SK-N-SH (cell line): Measurements from ENCODE around the gene B4GALNT4. TPM values are rescaled to one million over a fixed set of nuclear protein-coding genes. Genes with fewer than 3 reads are reported as not detected.

Experiments
- CTCF ChIA-PET: fragments of 300-600, 350-600 bp; formaldehyde crosslinking; extraction: SDS; loops from one replicate; lab custom pipeline; 2021; lab: Yijun Ruan, JAX
- POLR2A ChIA-PET: fragments of 350-600 bp; sonication (Branson Sonifier 250); formaldehyde crosslinking; extraction: SDS; loops from one replicate; lab custom pipeline; 2020; ENCODE audit warnings: antibody characterized with exemption, inconsistent platforms; lab: Yijun Ruan, JAX
- DNase-seq: peaks from one replicate; pipeline ENCODE4 v3.0.0; 2012
- H2AFZ ChIP-seq: fragments of 200-600 bp; sonication (generic); 2 replicates; pipeline ENCODE4 v1.8.1; 2016; ENCODE audit warnings: antibody characterized with exemption, mild to moderate bottlenecking, low read depth
- H3F3A ChIP-seq: fragments of 200-600 bp; sonication (generic); replicated peaks from 2 replicates; pipeline ENCODE3; 2016; ENCODE audit warnings: antibody characterized with exemption, mild to moderate bottlenecking; ENCODE audit not compliant: insufficient read depth
- H3K27ac ChIP-seq, 2 experiments: fragments of 200-500 bp in 1 of 2; fragments of 200-600 bp in 1 of 2; sonication (Bioruptor generic) in 1 of 2; sonication (generic), shearing (Covaris generic) in 1 of 2; 2 replicates each; pipeline versions ENCODE4 v1.5.1 to v1.6.1; 2014 to 2016; ENCODE audit warnings: low read depth in 2 of 2, inconsistent platforms in 1 of 2, low read length in 1 of 2, mild to moderate bottlenecking in 1 of 2, mixed read lengths in 1 of 2
- H3K27me3 ChIP-seq: fragments of 200-600 bp; sonication (generic), shearing (Covaris generic); 2 replicates; pipeline ENCODE4 v1.6.1; 2016; ENCODE audit warnings: mixed run types; ENCODE audit not compliant: insufficient read depth
- H3K36me3 ChIP-seq, 2 experiments: fragments of 200-500 bp in 1 of 2; fragments of 200-600 bp in 1 of 2; sonication (Bioruptor generic) in 1 of 2; sonication (generic) in 1 of 2; replicated peaks in 1 of 2; 2 replicates each; pipeline versions ENCODE3 to v1.5.1; 2014 to 2016; ENCODE audit warnings: low read length in 1 of 2, mild to moderate bottlenecking in 1 of 2; ENCODE audit not compliant: insufficient read depth in 2 of 2, control insufficient read depth in 1 of 2
- H3K4me1 ChIP-seq, 2 experiments: fragments of 200-500 bp in 1 of 2; fragments of 200-600 bp in 1 of 2; sonication (Bioruptor generic) in 1 of 2; sonication (generic), shearing (Covaris generic) in 1 of 2; 2 replicates each; pipeline versions ENCODE4 v1.5.1 to v1.6.1; 2014 to 2016; ENCODE audit warnings: low read depth in 1 of 2, low read length in 1 of 2, mixed run types in 1 of 2; ENCODE audit not compliant: insufficient read depth in 2 of 2, control insufficient read depth in 1 of 2
- H3K4me2 ChIP-seq: fragments of 200-600 bp; sonication (generic), shearing (Covaris generic); 2 replicates; pipeline ENCODE4 v1.6.1; 2017; ENCODE audit warnings: mixed run types
- H3K4me3 ChIP-seq, 2 experiments: fragments of 200-500 bp in 1 of 2; fragments of 200-600 bp in 1 of 2; sonication (Bioruptor generic) in 1 of 2; sonication (generic), shearing (Covaris generic) in 1 of 2; 2 replicates each; pipeline versions ENCODE4 v1.5.1 to v1.8.1; 2014 to 2016; ENCODE audit warnings: low read depth in 2 of 2, inconsistent platforms in 1 of 2, low read length in 1 of 2, mild to moderate bottlenecking in 1 of 2, mixed read lengths in 1 of 2, moderate library complexity in 1 of 2
- H3K79me2 ChIP-seq: fragments of 200-600 bp; sonication (generic); 2 replicates; pipeline ENCODE4 v1.8.1; 2017; ENCODE audit warnings: mild to moderate bottlenecking; ENCODE audit not compliant: insufficient read depth
- H3K9ac ChIP-seq: fragments of 200-600 bp; sonication (generic); 2 replicates; pipeline ENCODE4 v1.6.1; 2017; ENCODE audit warnings: mixed run types
- H3K9me2 ChIP-seq: fragments of 200-600 bp; sonication (generic); 2 replicates; pipeline ENCODE4 v1.6.1; 2017; ENCODE audit warnings: mixed run types
- H3K9me3 ChIP-seq: fragments of 200-600 bp; sonication (generic); 2 replicates; pipeline ENCODE4 v1.6.1; 2017; ENCODE audit warnings: mixed run types, mild to moderate bottlenecking, moderate library complexity
- H4K20me1 ChIP-seq: fragments of 200-600 bp; sonication (generic); 2 replicates; pipeline ENCODE4 v1.6.1; 2017; ENCODE audit warnings: mild to moderate bottlenecking, mixed run types; ENCODE audit not compliant: insufficient read depth
- CHD2 ChIP-seq: fragments of 150-350 bp; IDR thresholded peaks from 2 replicates; pipeline ENCODE4 v1.6.1; 2018; ENCODE audit warnings: low read length; ENCODE audit not compliant: partially characterized antibody
- EP300 ChIP-seq, 2 experiments: IDR thresholded peaks; 2 replicates each; pipeline versions ENCODE4 v1.4.0 to v1.6.1; 2012; ENCODE audit warnings: borderline replicate concordance in 1 of 2, low read depth in 1 of 2, low read length in 1 of 2
- EZH2phosphoT487 ChIP-seq: fragments of 200-600 bp; sonication (generic); IDR thresholded peaks from 2 replicates; pipeline ENCODE4 v1.6.1; 2017; ENCODE audit warnings: low read depth, mixed run types, mild to moderate bottlenecking, antibody characterized with exemption, moderate library complexity, borderline replicate concordance
- FOSL2 ChIP-seq: IDR thresholded peaks from 2 replicates; pipeline ENCODE4 v1.4.0; 2012; ENCODE audit warnings: low read depth, mild to moderate bottlenecking, moderate library complexity, borderline replicate concordance
- FOXJ3 ChIP-seq: sonication (generic); formaldehyde crosslinking; IDR thresholded peaks from 2 replicates; pipeline ENCODE4 v1.5.1; 2020; ENCODE audit warnings: mild to moderate bottlenecking, missing genetic modification reagents
- GATA2 ChIP-seq: sonication (generic); formaldehyde crosslinking; IDR thresholded peaks from 2 replicates; pipeline ENCODE4 v1.5.0; 2020; ENCODE audit warnings: mild to moderate bottlenecking, missing genetic modification reagents
- JUND ChIP-seq: IDR thresholded peaks from 2 replicates; pipeline ENCODE4 v1.4.0; 2012
- MEF2A ChIP-seq: IDR thresholded peaks from 2 replicates; pipeline ENCODE4 v1.4.0; 2012; ENCODE audit warnings: low read depth, borderline replicate concordance
- MXI1 ChIP-seq: IDR thresholded peaks from 2 replicates; pipeline ENCODE4 v1.6.1; 2012; ENCODE audit warnings: mild to moderate bottlenecking, low read depth, low read length, improper control_type of control experiment
- NFIC ChIP-seq: IDR thresholded peaks from 2 replicates; pipeline ENCODE4 v1.4.0; 2012; ENCODE audit warnings: borderline replicate concordance
- NRF1 ChIP-seq: IDR thresholded peaks from 2 replicates; pipeline ENCODE4 v1.6.1; 2012; ENCODE audit warnings: low read depth, mild to moderate bottlenecking, low read length
- POLR2AphosphoS5 ChIP-seq: IDR thresholded peaks from 2 replicates; pipeline ENCODE4 v1.6.1; 2012; ENCODE audit warnings: low read depth, low read length
- RAD21 ChIP-seq: IDR thresholded peaks from 2 replicates; pipeline ENCODE4 v1.6.1; 2012; ENCODE audit warnings: mild to moderate bottlenecking, low read length
- RXRA ChIP-seq: IDR thresholded peaks from 2 replicates; pipeline ENCODE4 v1.4.0; 2012; ENCODE audit warnings: low read depth, mild to moderate bottlenecking, borderline replicate concordance
- SIN3A ChIP-seq: IDR thresholded peaks from 2 replicates; pipeline ENCODE4 v1.6.1; 2012; ENCODE audit warnings: low read depth, mild to moderate bottlenecking, low read length, moderate library complexity, borderline replicate concordance
- SMC3 ChIP-seq: IDR thresholded peaks from 2 replicates; pipeline ENCODE4 v1.6.1; 2012; ENCODE audit warnings: low read depth, low read length, improper control_type of control experiment
- TCF12 ChIP-seq: IDR thresholded peaks from 2 replicates; pipeline ENCODE4 v1.4.0; 2012
- TEAD4 ChIP-seq: IDR thresholded peaks from 2 replicates; pipeline ENCODE4 v1.4.0; 2012; ENCODE audit warnings: mild to moderate bottlenecking, borderline replicate concordance; ENCODE audit not compliant: insufficient read depth
- YY1 ChIP-seq: IDR thresholded peaks from 2 replicates; pipeline ENCODE4 v1.4.0; 2012; ENCODE audit warnings: low read depth, mild to moderate bottlenecking
- WGBS: methylation state at CpG from one replicate; pipeline ENCODE4 v1.1.6; 2017; ENCODE audit warnings: low lambda C conversion rate; 5-methylcytosine and 5-hydroxymethylcytosine counted together
- polyA plus RNA-seq, 3 experiments: library from polyadenylated mRNA; depleted of rRNA; stranded (reverse); fragments of >200 nt; gene quantifications; 2 replicates each; pipeline ENCODE4 v1.2.3, GENCODE V29; 2012
- TF ChIP-seq, protein P1 (sequence below): IDR thresholded peaks from 2 replicates; pipeline ENCODE4; 2012
- TF ChIP-seq, protein P2 (sequence below): fragments of 150-350 bp; IDR thresholded peaks from 2 replicates; pipeline ENCODE4 v1.6.1; 2017; ENCODE audit warnings: antibody characterized with exemption, low read length, low read depth, borderline replicate concordance
- TF ChIP-seq, protein P3 (sequence below): fragments of 200-600 bp; sonication (generic); IDR thresholded peaks from 2 replicates; pipeline ENCODE4 v1.6.1; 2017; ENCODE audit warnings: antibody characterized with exemption, mild to moderate bottlenecking, moderate library complexity
- TF ChIP-seq, protein P4 (sequence below): IDR thresholded peaks from 2 replicates; pipeline ENCODE4 v1.6.1; 2012; ENCODE audit warnings: mild to moderate bottlenecking, low read depth, low read length, moderate library complexity
- TF ChIP-seq, protein P5 (sequence below): IDR thresholded peaks from 2 replicates; pipeline ENCODE4 v1.4.0; 2012; ENCODE audit warnings: low read depth, borderline replicate concordance
- TF ChIP-seq, protein P6 (sequence below): IDR thresholded peaks from 2 replicates; pipeline ENCODE4 v1.4.0; 2012; ENCODE audit warnings: low read depth

Gene B4GALNT4
- polyA plus RNA-seq, 1 of the 3 experiments (the other 2 are of a cell fraction) = 66.7 TPM

DNA sequence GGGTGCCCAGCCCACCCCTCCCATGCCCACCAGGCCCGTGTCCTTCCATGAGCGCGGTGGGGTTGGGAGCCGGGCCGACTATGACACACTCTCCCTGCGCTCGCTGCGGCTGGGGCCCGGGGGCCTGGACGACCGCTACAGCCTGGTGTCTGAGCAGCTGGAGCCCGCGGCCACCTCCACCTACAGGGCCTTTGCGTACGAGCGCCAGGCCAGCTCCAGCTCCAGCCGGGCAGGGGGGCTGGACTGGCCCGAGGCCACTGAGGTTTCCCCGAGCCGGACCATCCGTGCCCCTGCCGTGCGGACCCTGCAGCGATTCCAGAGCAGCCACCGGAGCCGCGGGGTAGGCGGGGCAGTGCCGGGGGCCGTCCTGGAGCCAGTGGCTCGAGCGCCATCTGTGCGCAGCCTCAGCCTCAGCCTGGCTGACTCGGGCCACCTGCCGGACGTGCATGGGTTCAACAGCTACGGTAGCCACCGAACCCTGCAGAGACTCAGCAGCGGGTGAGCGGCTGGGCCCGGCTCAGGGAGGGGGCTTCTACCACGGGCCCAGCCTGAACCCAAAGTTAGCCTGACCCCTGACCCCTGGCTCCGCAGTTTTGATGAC, 27.7 kb downstream of the B4GALNT4 start:
- Histone ChIP-seq H3K9ac (no peak overlapping the region), H3K9me2 (no peaks in the 10 kb centered on the region), H3K36me3 (no peaks in the 10 kb centered on the region), H4K20me1 (no peaks in the 10 kb centered on the region), H3F3A (no peaks in the 10 kb centered on the region), H3K4me1 (peaks cover 10 to 12% of the 10 kb centered on the region in 2 experiments; a peak in 3 of 4 replicates), H3K27me3 (peaks cover 9% of the 10 kb centered on the region; the same call in 1 of the 2 replicates), H3K27ac (no peak overlapping the region; a peak in 1 of 4 replicates), H3K9me3 (no peaks in the 10 kb centered on the region), H3K4me3 (peak overlapping the region; percentile 49 to 51), H2AFZ (peak overlapping the region; percentile 51; the same call in 1 of the 2 replicates), H3K4me2 (peak overlapping the region; percentile 87), H3K79me2 (no peaks in the 10 kb centered on the region)
- DNase-seq = peak; percentile 95
- ChIA-PET POLR2A (interaction anchor here (0.6 to 1.8 kb wide), 3 partner anchors 13 to 51 kb away, joined by 3 to 5 read pairs (median 4); no protein-coding TSS in a partner anchor), CTCF (interaction anchor here (0.7 to 3.0 kb wide), 30 partner anchors 10 to 360 kb away, joined by 3 to 31 read pairs (median 6); partner anchors contain the start of genes PTDSS2 and SIGIRR)
- 27% methylated on average over 3 of the region's 43 CpGs for WGBS
- TF ChIP-seq, protein P1, sequence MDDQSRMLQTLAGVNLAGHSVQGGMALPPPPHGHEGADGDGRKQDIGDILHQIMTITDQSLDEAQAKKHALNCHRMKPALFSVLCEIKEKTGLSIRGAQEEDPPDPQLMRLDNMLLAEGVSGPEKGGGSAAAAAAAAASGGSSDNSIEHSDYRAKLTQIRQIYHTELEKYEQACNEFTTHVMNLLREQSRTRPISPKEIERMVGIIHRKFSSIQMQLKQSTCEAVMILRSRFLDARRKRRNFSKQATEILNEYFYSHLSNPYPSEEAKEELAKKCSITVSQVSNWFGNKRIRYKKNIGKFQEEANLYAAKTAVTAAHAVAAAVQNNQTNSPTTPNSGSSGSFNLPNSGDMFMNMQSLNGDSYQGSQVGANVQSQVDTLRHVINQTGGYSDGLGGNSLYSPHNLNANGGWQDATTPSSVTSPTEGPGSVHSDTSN = no peak
- TF ChIP-seq EZH2phosphoT487 = no peak
- TF ChIP-seq NRF1 = peak; percentile 69
- no peak; the same call in 1 of the 2 replicates for TF ChIP-seq TCF12
- peak; percentile 56; the same call in 1 of the 2 replicates for TF ChIP-seq MXI1
- 0 out of 2 replicates have a peak, but pooled peaks have one; percentile 32 for TF ChIP-seq POLR2AphosphoS5
- TF ChIP-seq CHD2 = peak; percentile 13
- TF ChIP-seq, protein P2, sequence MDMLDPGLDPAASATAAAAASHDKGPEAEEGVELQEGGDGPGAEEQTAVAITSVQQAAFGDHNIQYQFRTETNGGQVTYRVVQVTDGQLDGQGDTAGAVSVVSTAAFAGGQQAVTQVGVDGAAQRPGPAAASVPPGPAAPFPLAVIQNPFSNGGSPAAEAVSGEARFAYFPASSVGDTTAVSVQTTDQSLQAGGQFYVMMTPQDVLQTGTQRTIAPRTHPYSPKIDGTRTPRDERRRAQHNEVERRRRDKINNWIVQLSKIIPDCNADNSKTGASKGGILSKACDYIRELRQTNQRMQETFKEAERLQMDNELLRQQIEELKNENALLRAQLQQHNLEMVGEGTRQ = no peak
- TF ChIP-seq GATA2 (CRISPR knock-in tag) = no peak
- TF ChIP-seq, protein P3, sequence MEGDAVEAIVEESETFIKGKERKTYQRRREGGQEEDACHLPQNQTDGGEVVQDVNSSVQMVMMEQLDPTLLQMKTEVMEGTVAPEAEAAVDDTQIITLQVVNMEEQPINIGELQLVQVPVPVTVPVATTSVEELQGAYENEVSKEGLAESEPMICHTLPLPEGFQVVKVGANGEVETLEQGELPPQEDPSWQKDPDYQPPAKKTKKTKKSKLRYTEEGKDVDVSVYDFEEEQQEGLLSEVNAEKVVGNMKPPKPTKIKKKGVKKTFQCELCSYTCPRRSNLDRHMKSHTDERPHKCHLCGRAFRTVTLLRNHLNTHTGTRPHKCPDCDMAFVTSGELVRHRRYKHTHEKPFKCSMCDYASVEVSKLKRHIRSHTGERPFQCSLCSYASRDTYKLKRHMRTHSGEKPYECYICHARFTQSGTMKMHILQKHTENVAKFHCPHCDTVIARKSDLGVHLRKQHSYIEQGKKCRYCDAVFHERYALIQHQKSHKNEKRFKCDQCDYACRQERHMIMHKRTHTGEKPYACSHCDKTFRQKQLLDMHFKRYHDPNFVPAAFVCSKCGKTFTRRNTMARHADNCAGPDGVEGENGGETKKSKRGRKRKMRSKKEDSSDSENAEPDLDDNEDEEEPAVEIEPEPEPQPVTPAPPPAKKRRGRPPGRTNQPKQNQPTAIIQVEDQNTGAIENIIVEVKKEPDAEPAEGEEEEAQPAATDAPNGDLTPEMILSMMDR = peak; percentile 61
- peak; percentile 65 for TF ChIP-seq SMC3
- TF ChIP-seq, protein P4, sequence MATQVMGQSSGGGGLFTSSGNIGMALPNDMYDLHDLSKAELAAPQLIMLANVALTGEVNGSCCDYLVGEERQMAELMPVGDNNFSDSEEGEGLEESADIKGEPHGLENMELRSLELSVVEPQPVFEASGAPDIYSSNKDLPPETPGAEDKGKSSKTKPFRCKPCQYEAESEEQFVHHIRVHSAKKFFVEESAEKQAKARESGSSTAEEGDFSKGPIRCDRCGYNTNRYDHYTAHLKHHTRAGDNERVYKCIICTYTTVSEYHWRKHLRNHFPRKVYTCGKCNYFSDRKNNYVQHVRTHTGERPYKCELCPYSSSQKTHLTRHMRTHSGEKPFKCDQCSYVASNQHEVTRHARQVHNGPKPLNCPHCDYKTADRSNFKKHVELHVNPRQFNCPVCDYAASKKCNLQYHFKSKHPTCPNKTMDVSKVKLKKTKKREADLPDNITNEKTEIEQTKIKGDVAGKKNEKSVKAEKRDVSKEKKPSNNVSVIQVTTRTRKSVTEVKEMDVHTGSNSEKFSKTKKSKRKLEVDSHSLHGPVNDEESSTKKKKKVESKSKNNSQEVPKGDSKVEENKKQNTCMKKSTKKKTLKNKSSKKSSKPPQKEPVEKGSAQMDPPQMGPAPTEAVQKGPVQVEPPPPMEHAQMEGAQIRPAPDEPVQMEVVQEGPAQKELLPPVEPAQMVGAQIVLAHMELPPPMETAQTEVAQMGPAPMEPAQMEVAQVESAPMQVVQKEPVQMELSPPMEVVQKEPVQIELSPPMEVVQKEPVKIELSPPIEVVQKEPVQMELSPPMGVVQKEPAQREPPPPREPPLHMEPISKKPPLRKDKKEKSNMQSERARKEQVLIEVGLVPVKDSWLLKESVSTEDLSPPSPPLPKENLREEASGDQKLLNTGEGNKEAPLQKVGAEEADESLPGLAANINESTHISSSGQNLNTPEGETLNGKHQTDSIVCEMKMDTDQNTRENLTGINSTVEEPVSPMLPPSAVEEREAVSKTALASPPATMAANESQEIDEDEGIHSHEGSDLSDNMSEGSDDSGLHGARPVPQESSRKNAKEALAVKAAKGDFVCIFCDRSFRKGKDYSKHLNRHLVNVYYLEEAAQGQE = no peak
- TF ChIP-seq EP300 (IDR thresholded peaks at IDR 0.05; ENCODE audit: borderline replicate concordance in 1 of 2, low read depth in 1 of 2, low read length in 1 of 2) = no peak
- no peak for TF ChIP-seq NFIC
- no peak for TF ChIP-seq JUND
- TF ChIP-seq MEF2A = no peak
- no peak; the same call in 1 of the 2 replicates for TF ChIP-seq SIN3A
- TF ChIP-seq FOXJ3 (CRISPR knock-in tag) = peak; percentile 41; the same call in 1 of the 2 replicates
- peak; percentile 62 for TF ChIP-seq RAD21
- TF ChIP-seq, protein P5, sequence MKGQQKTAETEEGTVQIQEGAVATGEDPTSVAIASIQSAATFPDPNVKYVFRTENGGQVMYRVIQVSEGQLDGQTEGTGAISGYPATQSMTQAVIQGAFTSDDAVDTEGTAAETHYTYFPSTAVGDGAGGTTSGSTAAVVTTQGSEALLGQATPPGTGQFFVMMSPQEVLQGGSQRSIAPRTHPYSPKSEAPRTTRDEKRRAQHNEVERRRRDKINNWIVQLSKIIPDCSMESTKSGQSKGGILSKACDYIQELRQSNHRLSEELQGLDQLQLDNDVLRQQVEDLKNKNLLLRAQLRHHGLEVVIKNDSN = no peak
- TF ChIP-seq FOSL2 = no peak
- TF ChIP-seq YY1 = no peak
- no peak for TF ChIP-seq TEAD4
- TF ChIP-seq, protein P6, sequence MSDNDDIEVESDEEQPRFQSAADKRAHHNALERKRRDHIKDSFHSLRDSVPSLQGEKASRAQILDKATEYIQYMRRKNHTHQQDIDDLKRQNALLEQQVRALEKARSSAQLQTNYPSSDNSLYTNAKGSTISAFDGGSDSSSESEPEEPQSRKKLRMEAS = no peak; the same call in 1 of the 2 replicates
- TF ChIP-seq RXRA = no peak
